ENCODE data around the gene TSPAN5.
A peak's percentile ranks its signal among the peaks of the same experiment; 100 is the strongest.
"Not testable (repeated sequence)": the region's sequence is repeated elsewhere in the genome, so short reads cannot be mapped to it uniquely, and the experiment has no call there.

The TSPAN5 gene

GRCh38 chr4:98658287-98659105, at the start of gene TSPAN5:
Gene TSPAN5, minus strand, starts transcription at chr4:98658611.
- peak; percentile 72 for DNase-seq

- DNase-seq: no peak
These were observed 48.5 kb upstream of the TSPAN5 start for GRCh38 chr4:98706935-98707334.

- DNase-seq: no peak
These were observed 47.9 kb upstream of the TSPAN5 start for GRCh38 chr4:98706200-98706813.

GRCh38 chr4:98705586-98705985, 47.2 kb upstream of the TSPAN5 start:
- not testable (repeated sequence) for DNase-seq

GRCh38 chr4:98700656-98701055, 42.2 kb upstream of the TSPAN5 start:
- no peak for DNase-seq

GRCh38 chr4:98694076-98694475, 35.7 kb upstream of the TSPAN5 start:
- no peak for DNase-seq

- DNase-seq: no peak
These were observed 34.0 kb upstream of the TSPAN5 start for GRCh38 chr4:98692411-98692810.

GRCh38 chr4:98691588-98691987, 33.2 kb upstream of the TSPAN5 start:
- no peak for DNase-seq

- DNase-seq: no peak
These were observed 31.2 kb upstream of the TSPAN5 start for GRCh38 chr4:98689507-98690174.

- no peak for DNase-seq
These were observed 30.2 kb upstream of the TSPAN5 start for GRCh38 chr4:98688411-98689290.

- DNase-seq: no peak
These were observed 29.5 kb upstream of the TSPAN5 start for GRCh38 chr4:98687876-98688275.

GRCh38 chr4:98686847-98687246, 28.4 kb upstream of the TSPAN5 start:
- no peak for DNase-seq

- DNase-seq: no peak
These were observed 27.8 kb upstream of the TSPAN5 start for GRCh38 chr4:98686043-98686707.

- DNase-seq: no peak
These were observed 27.0 kb upstream of the TSPAN5 start for GRCh38 chr4:98685225-98686042.

- no peak for DNase-seq
These were observed 24.3 kb upstream of the TSPAN5 start for GRCh38 chr4:98682719-98683118.

- no peak for DNase-seq
These were observed 22.4 kb upstream of the TSPAN5 start for GRCh38 chr4:98680806-98681205.

- no peak for DNase-seq
These were observed 21.3 kb upstream of the TSPAN5 start for GRCh38 chr4:98679738-98680137.

GRCh38 chr4:98677799-98678198, 19.4 kb upstream of the TSPAN5 start:
- DNase-seq: no peak

GRCh38 chr4:98674404-98675173, 16.2 kb upstream of the TSPAN5 start:
- no peak for DNase-seq

- DNase-seq: no peak
These were observed 15.6 kb upstream of the TSPAN5 start for GRCh38 chr4:98673978-98674377.

- DNase-seq: no peak
These were observed 14.9 kb upstream of the TSPAN5 start for GRCh38 chr4:98673288-98673644.

Data from activated CD4-positive, alpha-beta T cell treated with anti-CD3 and anti-CD28 coated beads for 1 hour (primary cell).